ENCODE measurements around the gene MAP3K14.

The MAP3K14 gene

GRCh38 chr17:45231481-45232116 lies 85.2 kb downstream of the MAP3K14 start:
- DNase-seq, result no peak

- no peak for DNase-seq
These were observed 85.9 kb downstream of the MAP3K14 start for GRCh38 chr17:45230787-45231480.

DNA sequence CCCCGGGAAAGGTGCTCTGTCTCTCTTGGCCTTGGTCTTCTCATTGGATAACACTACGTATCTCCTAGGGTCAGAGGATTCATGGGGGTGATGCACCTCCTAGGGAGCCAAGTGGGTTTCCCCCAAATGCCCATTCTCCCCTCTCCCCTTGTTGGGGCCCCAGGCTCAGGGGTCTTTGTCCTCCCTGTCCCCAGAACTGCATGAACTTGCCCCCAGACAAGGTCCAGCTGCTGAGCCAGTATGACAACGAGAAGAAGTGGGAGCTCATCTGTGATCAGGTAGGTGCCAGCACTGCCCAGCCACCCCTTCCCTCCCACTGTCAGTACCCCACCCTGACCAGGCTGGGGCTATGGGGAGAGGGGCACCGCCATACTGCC lies 86.4 kb downstream of the MAP3K14 start:
- DNase-seq, result no peak

DNA sequence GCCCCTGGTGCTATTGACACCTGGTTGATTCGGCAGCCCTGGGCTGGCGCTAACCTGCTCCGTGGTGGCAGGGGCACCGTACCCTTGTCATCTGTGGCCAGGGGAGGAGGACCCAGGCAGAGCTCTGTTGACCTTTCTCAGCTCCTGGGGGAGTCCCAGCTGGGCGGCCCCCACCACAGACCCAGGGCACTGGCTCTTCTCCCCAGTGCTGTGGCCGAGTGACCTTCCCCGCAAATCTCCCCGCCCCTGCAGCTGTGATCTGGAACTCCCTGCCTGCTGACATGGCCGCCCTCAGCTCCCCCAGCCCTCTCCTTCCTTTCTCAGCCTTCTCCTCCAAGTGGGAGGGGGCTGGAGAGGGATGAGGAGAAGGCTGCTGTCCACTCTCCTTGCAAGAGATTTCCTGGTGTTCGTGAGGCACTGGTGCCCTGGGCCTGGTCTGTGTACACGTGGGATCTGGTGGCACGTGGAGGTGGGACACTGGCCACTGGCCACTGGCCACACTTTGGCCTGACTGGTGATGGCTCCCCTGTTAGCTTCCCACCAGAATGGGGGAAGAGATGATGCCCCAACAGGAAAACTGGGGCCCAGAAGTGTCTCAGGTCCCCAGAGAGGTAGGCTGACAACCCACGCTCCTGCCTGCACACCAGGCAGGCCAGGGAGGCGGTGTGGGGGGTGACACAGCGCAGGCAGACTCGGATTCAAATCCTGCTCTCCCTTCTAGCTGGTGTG lies 87.0 kb downstream of the MAP3K14 start:
- peak; percentile 81 for DNase-seq

GRCh38 chr17:45228763-45229539 lies 87.9 kb downstream of the MAP3K14 start:
- peak; percentile 77 for DNase-seq

- peak; percentile 55 for DNase-seq
These were observed 88.7 kb downstream of the MAP3K14 start for GRCh38 chr17:45227926-45228762.

GRCh38 chr17:45227101-45227925 lies 89.5 kb downstream of the MAP3K14 start:
- peak; percentile 52 for DNase-seq

- no peak for DNase-seq
These were observed 90.2 kb downstream of the MAP3K14 start for GRCh38 chr17:45226576-45226975.

DNA sequence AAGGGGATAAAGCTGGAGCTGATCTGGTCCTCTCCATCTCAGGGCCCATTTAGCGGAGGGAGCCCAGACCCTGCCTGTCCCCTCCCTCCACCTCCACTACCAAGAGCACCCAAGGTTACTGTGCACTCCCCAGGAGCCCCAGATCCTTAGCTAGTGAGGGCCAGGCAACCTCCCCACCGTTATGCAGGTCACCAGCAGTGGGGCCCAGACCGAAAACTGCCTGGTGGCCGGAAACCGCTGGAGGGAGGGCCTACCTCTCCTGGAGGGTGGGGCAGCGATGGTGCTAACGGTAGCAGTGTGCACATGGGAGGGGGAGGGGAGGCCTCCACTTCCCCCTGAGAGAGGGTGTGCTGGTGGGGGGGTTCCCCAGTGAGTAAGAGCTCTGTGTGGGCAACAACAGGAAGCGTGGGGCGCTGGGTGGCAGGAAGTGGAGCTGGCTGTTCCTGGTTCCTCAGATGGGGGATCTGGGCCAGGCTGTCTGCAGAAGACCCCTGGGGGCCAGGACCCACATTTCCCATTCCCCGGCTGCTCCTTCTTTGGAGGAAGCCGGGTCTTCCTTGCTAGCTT lies 90.8 kb downstream of the MAP3K14 start:
- DNase-seq, result peak; percentile 92

DNA sequence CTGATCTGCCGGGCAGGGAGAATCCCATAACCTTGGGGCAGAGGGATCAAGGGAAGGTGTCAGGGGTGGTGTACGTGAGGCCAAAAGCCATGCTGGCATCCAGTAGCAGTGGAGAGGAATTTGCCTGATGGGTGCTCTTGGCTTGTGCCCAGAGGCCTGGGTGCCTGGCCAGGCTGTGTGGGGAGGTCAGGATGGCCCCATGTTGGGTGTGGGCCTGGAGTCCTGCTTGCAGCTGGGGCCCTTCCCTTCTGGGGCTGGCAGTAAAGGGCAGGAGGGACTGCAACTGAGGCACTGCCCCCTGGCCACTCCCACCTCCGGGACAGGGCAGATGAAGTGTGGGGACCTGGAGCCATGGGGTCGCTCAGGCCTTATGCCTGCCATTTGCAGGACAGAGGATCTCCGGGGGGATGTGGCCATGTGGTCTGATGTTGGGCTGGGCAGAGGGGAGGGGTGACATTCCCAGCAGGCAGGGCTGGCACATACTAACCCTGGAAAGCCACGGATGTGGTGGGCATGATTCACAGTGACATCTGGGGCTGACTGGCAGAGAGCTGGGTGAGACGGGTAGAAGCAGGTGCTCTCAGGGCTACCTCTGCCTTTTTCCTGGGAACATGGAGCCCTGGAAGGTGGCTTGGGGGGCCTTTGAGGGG lies 91.6 kb downstream of the MAP3K14 start:
- peak; percentile 51 for DNase-seq

DNA sequence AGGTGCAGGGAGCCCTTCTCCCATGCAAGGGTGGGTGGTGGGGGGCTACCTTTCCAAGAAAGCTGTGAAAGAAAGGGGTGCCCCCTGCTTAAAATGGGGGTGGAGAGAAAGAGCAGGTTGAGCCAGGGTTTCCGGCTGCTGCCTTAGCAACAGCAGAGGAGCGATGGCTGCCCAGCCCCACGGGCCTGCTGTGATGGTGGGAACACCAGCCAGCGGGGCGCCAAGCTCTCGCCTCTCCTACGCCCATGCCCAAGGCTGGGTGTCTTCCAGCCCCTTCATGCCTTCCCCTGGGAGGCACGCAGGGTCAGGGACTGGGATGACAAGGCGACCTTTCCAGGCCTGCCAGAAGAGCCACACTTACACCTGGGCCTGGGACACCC lies 92.2 kb downstream of the MAP3K14 start:
- DNase-seq, result no peak

- DNase-seq, result peak; percentile 60
These were observed 93.0 kb downstream of the MAP3K14 start for GRCh38 chr17:45223539-45224528.

DNA sequence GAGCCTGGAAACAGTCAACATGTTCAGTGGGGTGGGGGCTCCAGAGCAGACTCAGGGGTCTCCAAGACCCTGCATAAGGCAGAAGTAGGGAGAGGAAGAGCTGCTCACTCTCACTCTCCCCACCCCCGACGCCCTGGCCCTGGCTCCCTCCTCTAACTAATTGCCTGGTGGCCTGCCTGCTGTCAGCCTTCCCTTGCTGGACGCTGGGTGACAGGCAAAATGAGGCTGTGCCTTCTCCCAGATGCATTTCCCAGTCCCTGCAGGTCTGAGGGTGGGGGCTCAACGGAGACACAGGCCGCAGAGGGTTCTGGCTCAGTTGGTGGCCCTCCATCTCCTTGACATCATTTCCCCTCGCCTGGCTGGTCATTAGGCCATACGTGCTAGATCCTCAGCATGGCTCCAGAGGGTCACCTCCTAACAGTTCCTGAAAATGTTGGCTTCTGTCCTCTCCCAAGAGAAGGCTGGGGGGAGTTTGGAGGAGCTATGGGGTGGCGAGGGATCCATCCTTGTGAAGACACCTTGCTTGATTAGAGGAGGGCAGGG lies 93.8 kb downstream of the MAP3K14 start:
- DNase-seq, result no peak

DNA sequence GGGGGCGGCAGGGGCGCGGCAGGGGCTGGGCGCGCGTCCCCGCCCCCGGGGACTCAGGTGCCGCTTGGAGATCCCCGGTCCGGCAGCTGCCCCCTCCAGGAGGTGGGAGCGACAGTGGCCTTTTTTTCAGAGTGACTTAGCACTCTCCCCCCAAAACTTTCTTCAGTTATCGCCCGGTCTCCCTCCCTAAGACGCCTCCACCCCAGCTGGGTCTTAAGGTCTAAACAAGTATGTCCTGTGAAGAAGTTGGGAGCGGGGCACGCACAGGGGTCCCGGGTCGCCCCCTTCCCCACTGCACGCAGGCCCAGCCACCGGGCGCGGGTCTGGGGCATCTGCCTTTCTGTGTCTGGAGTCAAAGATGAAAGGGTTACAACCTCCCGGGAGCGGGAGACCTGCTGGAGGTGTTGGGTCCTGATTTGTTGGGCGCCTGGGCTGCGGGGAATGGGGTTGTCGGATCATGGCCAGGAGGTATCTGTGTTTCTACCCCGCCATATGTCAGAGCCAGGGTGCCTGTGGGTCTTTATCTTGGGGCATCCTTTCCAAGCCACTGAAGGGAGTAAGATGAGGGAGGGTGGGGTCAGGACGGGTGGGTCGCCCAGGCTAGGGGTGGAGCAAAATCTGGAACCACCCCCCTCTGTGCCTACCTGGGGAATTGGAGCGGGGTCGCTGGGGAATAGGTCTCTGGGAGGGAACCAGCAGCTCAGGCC lies 94.4 kb downstream of the MAP3K14 start:
- peak; percentile 59 for DNase-seq

DNA sequence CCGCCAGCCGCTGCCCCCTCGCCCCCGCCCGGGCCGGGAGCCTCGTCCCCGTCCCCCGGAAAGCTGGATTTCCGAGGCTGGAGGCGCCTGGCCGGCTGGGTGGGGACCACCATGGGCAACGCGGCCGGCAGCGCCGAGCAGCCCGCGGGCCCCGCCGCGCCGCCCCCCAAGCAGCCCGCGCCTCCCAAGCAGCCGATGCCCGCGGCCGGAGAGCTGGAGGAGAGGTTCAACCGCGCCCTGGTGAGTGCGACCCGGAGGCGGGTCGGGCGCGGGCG lies 94.9 kb downstream of the MAP3K14 start:
- no peak for DNase-seq

- peak; percentile 76 for DNase-seq
These were observed 95.5 kb downstream of the MAP3K14 start, which contains the start of gene FMNL1 for GRCh38 chr17:45221081-45222013. Gene FMNL1, plus strand, starts transcription at chr17:45221885. Its CDS starts 240 bp downstream, at chr17:45222125.

DNA sequence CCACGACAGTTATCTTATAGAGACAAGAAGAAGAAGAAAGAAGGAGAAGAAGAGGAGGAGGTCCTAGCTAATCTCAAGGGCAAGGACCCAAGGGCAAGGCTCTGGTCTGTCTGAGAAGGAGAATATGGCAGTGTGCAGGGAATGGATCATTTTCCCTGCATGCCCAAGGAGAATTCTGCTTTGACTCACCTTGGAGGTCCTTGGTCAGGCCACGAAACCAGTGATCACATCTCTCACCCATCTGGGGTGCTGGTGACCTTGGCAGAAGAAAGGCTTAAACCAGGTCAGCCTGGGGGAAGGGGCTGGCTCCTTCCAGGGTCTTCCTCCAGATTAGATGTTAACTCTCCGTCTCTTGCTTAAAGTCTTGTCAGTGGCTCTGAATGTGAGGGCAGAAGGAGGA lies 96.7 kb downstream of the MAP3K14 start:
- DNase-seq, result no peak

All from activated CD4-positive, CD25-positive, alpha-beta regulatory T cell treated with anti-CD3 and anti-CD28 coated beads, Interleukin-2, amount 50 U/mL, for 72 hours (primary cell).